ENCODE measurements around the gene SCN8A.

The SCN8A gene

GRCh38 chr12:51589060-51589459 is 2.0 kb upstream of the SCN8A start:
- DNase-seq (ENCODE audit: low read depth), result no peak
- no peak overlapping the region for H3K4me3 ChIP-seq (ENCODE audit: low read depth, low read length)
- TF ChIP-seq CTCF (conservative IDR thresholded peaks at IDR 0.05; ENCODE audit: low read depth, low read length), result no peak

DNA sequence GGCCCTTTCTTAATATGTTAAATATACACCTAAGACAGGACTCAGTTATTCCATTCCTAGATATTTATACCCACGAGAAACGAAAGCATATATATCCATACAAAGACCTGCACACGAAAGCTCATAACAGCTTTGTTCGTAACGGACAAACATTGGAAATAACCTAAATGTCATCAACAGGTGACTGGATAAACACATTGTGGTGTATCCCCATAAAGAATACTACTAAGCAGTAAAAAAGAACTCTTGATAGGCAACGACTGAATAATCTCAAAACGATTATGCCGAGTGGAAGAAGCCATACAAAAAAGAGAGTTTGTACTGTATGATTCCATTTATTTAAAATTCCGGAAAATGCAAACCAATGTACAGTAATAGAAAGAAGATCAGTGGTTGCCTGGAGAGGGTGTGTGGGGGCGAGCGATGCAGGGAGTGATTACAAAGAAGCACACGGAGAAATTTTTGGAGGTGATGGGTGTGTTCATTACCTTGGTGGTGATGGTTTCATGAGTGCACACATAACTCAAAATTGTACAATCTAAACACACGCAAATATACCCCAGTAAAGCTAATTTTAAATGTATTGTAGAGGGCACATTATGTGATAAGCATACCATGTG is 1.4 kb upstream of the SCN8A start:
- DNase-seq (ENCODE audit: low read depth), result no peak
- no peak for TF ChIP-seq CTCF (conservative IDR thresholded peaks at IDR 0.05; ENCODE audit: low read depth, low read length)
- H3K4me3 ChIP-seq (ENCODE audit: low read depth, low read length), result no peak overlapping the region

DNA sequence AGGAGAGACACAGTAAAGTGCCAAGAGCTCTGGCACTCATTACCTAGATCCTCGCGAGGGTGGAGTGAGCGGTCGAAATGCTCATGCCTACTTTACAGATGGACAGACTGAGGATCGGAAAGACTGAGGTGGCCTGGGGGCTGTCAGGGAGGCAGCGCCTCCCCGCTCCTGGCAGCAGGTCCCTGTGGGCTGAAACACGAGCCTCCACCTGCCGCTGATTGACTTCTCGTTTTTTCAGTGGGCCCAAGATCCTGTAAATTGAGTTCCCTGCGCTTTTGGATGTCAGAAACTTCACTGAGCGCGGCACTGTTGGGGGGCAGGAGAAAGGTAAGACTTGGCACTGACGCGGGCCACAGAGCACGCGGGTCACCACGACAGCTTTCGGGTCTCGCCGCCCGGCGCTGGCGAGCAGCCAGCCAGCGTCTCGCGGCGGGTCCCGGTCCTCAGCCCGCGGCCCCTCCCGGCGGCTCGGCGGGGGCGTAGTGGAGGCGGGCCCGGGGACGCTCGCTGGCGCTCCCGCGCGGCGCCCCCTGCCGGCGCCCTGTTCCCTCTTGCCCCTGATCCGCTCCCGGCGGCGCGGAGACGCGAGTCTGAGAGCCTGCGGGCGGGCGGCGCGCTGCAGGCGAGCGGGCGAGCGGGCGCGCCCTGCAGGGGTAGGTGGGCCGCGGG is 552 bp upstream of the SCN8A start:
- peak overlapping the region; percentile 35 for H3K4me3 ChIP-seq (ENCODE audit: low read depth, low read length)
- peak; percentile 21 for DNase-seq (ENCODE audit: low read depth)
- peak; percentile 33 for TF ChIP-seq CTCF (conservative IDR thresholded peaks at IDR 0.05; ENCODE audit: low read depth, low read length)

DNA sequence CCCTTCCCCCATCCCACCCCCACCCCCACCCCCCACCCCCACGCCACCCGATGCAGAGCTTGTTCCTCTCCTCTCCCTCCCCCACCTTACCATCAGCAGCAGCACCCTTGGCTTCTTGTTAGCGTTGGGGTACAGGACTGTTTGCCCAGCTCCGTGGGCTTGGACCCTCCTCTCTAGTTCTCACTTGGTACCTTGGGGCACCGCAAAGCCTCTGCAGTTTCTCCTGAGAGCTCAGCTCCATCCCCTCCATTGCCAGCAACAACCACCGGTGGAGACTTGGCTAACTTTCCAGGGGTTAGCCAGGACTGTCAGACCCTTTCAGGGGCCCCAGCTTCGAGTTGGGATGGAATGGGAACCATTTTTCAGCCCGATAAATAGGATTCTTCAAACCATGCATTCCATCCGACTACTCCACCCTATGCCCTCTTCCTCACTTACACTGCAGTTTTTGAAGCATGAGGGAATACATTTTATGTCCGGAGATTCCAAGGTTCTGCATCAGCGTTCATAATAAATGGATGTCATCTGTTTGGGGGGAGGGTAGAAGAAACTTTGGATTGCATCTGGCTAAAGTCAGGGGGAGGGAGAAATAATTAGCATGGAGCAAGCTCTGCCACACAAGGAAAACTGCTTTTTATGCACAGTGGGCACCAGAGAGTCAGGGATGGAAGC is 1.1 kb downstream of the SCN8A start:
- no peak overlapping the region for H3K4me3 ChIP-seq (ENCODE audit: low read depth, low read length)
- no peak for TF ChIP-seq CTCF (conservative IDR thresholded peaks at IDR 0.05; ENCODE audit: low read depth, low read length)
- no peak for DNase-seq (ENCODE audit: low read depth)

DNA sequence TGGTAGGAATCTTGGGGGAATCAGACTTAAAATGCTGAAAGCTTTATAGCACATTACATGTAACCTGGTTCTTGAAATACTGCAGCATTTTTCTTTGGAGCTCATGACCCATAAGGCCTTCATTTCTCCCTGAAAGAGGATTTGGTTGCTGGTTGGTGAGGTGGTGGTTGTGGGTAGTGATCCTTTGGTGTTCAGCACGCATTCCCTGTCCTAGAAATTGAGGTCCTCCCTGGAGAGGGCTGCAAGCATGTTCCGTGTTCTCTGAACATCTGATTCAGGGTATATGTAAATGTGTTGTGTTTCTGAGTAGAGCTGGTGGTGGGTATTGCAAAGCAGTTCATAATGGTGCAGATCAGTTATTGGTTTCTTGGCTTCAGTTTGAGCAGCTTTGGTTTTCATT is 2.0 kb downstream of the SCN8A start:
- DNase-seq (ENCODE audit: low read depth), result no peak
- no peak overlapping the region for H3K4me3 ChIP-seq (ENCODE audit: low read depth, low read length)
- no peak for TF ChIP-seq CTCF (conservative IDR thresholded peaks at IDR 0.05; ENCODE audit: low read depth, low read length)

DNA sequence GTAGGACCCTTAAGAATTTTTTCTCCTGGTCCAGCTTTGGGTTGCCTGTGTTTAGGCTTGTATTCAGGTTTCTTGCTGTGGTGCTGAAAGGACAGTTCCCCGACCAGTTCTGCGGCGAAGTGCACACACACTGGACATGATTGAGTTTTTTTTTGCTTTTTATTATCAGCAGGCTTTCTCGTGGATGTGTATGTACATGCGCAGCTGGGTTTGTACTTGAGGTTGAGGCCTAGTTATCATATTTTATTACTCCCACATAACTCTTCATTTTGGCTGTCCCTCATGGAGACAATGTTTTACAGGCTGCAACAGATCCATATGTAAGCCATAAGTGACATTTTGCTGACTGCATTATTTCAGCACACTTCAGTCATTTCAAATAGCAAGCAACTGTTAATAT is 2.5 kb downstream of the SCN8A start:
- H3K4me3 ChIP-seq (ENCODE audit: low read depth, low read length), result no peak overlapping the region
- DNase-seq (ENCODE audit: low read depth), result peak; percentile 75
- TF ChIP-seq CTCF (conservative IDR thresholded peaks at IDR 0.05; ENCODE audit: low read depth, low read length), result no peak

Measured in choroid plexus epithelial cell (primary cell).